Fibroblast of villous mesenchyme (primary cell): ENCODE measurements around the gene MBTPS2. TPM values are rescaled to one million over a fixed set of nuclear protein-coding genes. Genes with fewer than 3 reads are reported as not detected.

Experiments
- DNase-seq: peaks from one replicate; pipeline ENCODE4 v3.0.0-alpha.2; 2010; ENCODE audit warnings: low read depth
- H3K4me3 ChIP-seq: 2 replicates; pipeline ENCODE4 v1.5.1; 2011; ENCODE audit warnings: low read depth, mild to moderate bottlenecking, low read length
- total RNA-seq: library from RNA; depleted of rRNA; stranded (reverse); fragments of >200 nt; gene quantifications from 2 replicates; pipeline ENCODE4 v1.2.3, GENCODE V29; 2012
- TF ChIP-seq, protein P1 (sequence below): IDR thresholded peaks from 2 replicates; pipeline ENCODE4 v1.5.1; 2012; ENCODE audit warnings: low read depth, mild to moderate bottlenecking, low read length; ENCODE audit not compliant: insufficient read depth

The MBTPS2 gene
- total RNA-seq = 9.7 and 11.2 TPM in 2 replicates

DNA sequence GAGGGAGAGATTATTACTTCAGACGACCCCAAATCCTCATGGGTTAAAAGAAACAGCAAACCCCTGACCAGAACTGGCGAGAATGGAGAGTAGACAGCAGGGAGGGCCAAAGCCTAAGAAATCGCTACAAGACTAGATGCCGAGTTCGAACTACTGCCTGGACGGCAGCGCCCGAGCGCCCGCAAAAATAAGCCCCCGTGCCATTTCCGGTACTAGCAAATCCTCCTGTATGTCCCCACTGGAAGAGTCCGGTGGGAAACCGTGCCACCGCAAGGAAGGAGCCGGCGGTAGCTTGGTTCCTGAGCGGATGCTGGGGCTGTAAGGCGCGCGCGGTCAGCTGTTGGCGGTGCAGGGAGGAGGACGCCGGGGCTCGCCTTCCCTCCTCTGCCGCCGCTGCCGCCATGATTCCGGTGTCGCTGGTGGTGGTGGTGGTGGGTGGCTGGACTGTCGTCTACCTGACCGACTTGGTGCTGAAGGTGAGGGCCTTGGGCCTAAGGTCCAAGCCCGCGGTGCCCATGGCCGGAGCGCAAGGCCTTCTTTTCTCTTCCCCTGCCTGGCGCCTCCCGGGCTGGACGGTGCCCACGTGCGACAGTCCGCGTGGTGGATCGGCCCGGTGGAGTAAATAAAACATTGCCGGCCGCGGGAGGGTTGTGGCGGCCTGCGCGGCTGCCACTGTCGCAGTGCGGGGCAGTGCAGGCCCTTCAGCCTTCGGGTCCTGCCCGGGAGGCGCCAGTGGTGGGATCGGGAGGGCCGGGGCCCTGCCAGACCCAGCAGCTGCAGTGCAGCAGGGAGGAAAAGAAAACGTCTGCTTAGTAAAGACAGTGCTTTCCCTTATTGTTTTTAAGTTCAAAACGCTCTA is at the start of gene MBTPS2:
MBTPS2 (plus strand) TSS at position 284 of the 859 bp plus-strand sequence; CDS start at position 402, 118 bp downstream.
- TF ChIP-seq, protein P1, sequence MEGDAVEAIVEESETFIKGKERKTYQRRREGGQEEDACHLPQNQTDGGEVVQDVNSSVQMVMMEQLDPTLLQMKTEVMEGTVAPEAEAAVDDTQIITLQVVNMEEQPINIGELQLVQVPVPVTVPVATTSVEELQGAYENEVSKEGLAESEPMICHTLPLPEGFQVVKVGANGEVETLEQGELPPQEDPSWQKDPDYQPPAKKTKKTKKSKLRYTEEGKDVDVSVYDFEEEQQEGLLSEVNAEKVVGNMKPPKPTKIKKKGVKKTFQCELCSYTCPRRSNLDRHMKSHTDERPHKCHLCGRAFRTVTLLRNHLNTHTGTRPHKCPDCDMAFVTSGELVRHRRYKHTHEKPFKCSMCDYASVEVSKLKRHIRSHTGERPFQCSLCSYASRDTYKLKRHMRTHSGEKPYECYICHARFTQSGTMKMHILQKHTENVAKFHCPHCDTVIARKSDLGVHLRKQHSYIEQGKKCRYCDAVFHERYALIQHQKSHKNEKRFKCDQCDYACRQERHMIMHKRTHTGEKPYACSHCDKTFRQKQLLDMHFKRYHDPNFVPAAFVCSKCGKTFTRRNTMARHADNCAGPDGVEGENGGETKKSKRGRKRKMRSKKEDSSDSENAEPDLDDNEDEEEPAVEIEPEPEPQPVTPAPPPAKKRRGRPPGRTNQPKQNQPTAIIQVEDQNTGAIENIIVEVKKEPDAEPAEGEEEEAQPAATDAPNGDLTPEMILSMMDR = peak; percentile 23

DNA sequence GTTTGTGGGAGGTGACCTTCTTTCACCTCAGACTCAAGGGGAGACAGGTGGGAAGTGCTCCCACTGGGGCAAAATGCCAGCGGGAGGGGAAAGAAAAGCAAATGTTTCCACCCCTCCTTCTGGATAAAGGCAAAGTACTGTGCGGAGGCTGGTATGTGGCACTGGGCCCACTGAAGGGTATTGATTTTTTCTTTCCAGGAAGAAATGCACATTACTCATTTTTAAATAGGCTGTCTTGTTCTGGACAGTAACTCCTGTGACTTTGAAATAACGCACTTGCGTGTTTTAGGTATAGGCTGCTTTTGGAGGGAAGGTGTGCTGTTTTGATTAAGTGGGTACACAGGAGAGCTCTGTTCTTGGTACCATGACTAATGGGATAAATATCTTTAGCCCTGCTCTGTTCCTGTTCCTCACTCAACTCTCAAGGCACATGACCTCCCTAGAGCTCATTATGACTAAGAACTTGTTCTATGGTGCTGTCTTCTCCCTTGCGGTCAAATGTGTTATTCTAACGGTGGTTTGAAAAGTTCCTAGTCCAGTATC is 40.7 kb upstream of the MBTPS2 start:
- TF ChIP-seq, protein P1 = no peak
- no peak overlapping the region for H3K4me3 ChIP-seq
- DNase-seq = peak; percentile 10

More for the DNA sequence above, at the start of gene MBTPS2:
- peak within 1 kb of the TSS; percentile 72 for H3K4me3 ChIP-seq
- peak; percentile 92 for DNase-seq

GRCh38 chrX:21799767-21800166 is 39.6 kb upstream of the MBTPS2 start:
- no peak for DNase-seq
- H3K4me3 ChIP-seq = no peak overlapping the region
- TF ChIP-seq, protein P1 = no peak

GRCh38 chrX:21800344-21800770 is 39.1 kb upstream of the MBTPS2 start:
- H3K4me3 ChIP-seq = no peak overlapping the region
- no peak for DNase-seq
- TF ChIP-seq, protein P1 = no peak

GRCh38 chrX:21802054-21802670 is 37.3 kb upstream of the MBTPS2 start:
- DNase-seq = no peak
- TF ChIP-seq, protein P1 = no peak
- H3K4me3 ChIP-seq = no peak overlapping the region

DNA sequence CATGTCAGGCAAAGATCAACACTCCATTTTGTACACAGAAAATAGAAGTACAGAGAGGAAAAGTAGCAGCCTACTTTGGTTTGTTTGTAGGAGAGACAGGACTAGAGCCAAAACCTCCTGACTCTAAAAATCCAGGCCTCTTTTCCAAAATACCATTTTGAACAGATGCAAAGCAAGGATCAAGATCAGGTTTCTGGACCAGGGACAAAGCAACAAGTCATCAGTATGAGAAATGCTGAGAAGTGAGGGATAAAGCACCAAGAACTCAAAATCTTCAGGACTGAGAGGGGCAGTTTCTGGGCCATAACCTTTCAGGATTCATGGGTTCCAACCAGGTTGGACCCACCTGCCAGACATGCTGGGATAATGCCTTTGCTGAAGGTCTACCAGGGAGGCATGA is 36.6 kb upstream of the MBTPS2 start:
- no peak for DNase-seq
- TF ChIP-seq, protein P1 = no peak
- no peak overlapping the region for H3K4me3 ChIP-seq
